Mucosa of rectum (tissue), 2 donors: ENCODE measurements around the gene VPS13A.
"Not testable (repeated sequence)": the region's sequence is repeated elsewhere in the genome, so short reads cannot be mapped to it uniquely, and the experiment has no call there.

Source experiments
- H3K27ac ChIP-seq, 2 donors: one replicate each; pipeline ENCODE4 v1.7.0; 2013; ENCODE audit warnings: inconsistent platforms in 2 of 2, low read depth in 2 of 2, low read length in 2 of 2
- H3K27me3 ChIP-seq, 2 donors: one replicate each; pipeline ENCODE4 v1.7.0; 2013; ENCODE audit warnings: low read length in 2 of 2; ENCODE audit not compliant: control insufficient read depth in 2 of 2, insufficient read depth in 2 of 2
- H3K36me3 ChIP-seq, 2 donors: one replicate each; pipeline ENCODE4 v1.7.0; 2013; ENCODE audit warnings: low read length in 2 of 2; ENCODE audit not compliant: control insufficient read depth in 2 of 2, insufficient read depth in 2 of 2
- H3K4me1 ChIP-seq, 2 donors: one replicate each; pipeline ENCODE4 v1.7.0; 2013; ENCODE audit warnings: low read length in 2 of 2, mild to moderate bottlenecking in 1 of 2; ENCODE audit not compliant: control insufficient read depth in 2 of 2, insufficient read depth in 2 of 2
- H3K4me3 ChIP-seq, 2 donors: one replicate each; pipeline ENCODE4 v1.7.0; 2013; ENCODE audit warnings: low read length in 2 of 2
- H3K9ac ChIP-seq, 2 donors: one replicate each; pipeline ENCODE4 v1.7.0; 2013; ENCODE audit warnings: low read length in 2 of 2, low read depth in 1 of 2, mild to moderate bottlenecking in 1 of 2
- H3K9me3 ChIP-seq, 2 donors: one replicate each; pipeline ENCODE4 v1.7.0; 2013; ENCODE audit warnings: low read length in 2 of 2; ENCODE audit not compliant: control insufficient read depth in 2 of 2
- donor health status: healthy.
- donor health status: Normal muscosa, but diverticular disease.

Gene VPS13A

DNA sequence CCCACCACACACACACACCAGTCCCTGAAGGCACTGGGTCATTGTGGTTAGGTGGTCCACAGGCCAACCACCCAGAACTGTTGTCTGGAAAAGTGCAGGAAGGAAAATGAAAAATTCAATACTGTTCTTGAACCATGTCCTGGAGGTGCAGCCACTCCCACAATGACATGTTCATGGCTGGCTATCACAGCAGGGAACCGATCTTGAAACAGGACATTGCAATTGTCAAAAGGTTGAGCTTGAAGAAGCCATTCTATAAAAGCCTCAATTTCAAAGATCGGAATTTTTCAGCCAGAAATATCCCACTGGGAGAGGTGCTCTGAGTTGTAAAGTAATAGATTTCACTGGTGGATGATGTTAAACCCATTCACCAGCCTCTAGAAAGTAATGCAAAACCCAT, 252.6 kb downstream of the VPS13A start:
- H3K9me3 ChIP-seq: no peaks in the 10 kb centered on the region
- no peak overlapping the region for H3K27ac ChIP-seq
- no peak overlapping the region for H3K4me3 ChIP-seq
- no peaks in the 10 kb centered on the region for H3K27me3 ChIP-seq
- peaks cover 3 to 4% of the 10 kb centered on the region in 2 donors for H3K36me3 ChIP-seq
- no peaks in the 10 kb centered on the region for H3K4me1 ChIP-seq
- H3K9ac ChIP-seq: no peak overlapping the region

DNA sequence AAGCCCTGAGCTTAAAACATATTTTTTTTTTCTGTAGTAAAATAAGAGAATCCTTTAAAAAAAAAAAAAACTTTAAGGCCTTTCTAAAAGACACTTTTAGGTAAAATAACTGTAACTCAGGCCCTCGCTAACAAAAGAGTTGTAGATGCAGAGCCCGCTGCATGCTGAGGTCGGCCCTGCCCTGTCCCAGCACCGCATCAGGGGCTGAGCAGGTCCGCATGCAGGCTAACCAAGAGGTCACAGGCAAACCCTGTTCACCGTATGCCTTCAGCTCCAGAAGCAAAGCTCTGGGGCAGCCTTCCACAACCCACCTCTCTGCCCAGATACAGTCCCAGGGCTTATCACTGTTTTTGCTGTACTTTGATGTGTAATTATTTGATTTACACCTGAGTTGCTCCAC, 254.7 kb downstream of the VPS13A start:
- Histone ChIP-seq H3K36me3 (peaks cover 0 to 4% of the 10 kb centered on the region in 2 donors), H3K27ac (no peak overlapping the region), H3K4me3 (no peak overlapping the region)

GRCh38 chr9:77433675-77434445, 256.5 kb downstream of the VPS13A start:
- Histone ChIP-seq H3K36me3 (peaks cover 0 to 4% of the 10 kb centered on the region in 2 donors), H3K27ac (no peak overlapping the region), H3K9ac (no peak overlapping the region), H3K27me3 (no peaks in the 10 kb centered on the region), H3K4me3 (no peak overlapping the region), H3K4me1 (no peaks in the 10 kb centered on the region), H3K9me3 (no peaks in the 10 kb centered on the region)

More for the DNA sequence above, 254.7 kb downstream of the VPS13A start:
- no peak overlapping the region for H3K9ac ChIP-seq
- H3K9me3 ChIP-seq: no peaks in the 10 kb centered on the region
- H3K27me3 ChIP-seq: no peaks in the 10 kb centered on the region
- no peaks in the 10 kb centered on the region for H3K4me1 ChIP-seq

GRCh38 chr9:77435277-77435676, 257.9 kb downstream of the VPS13A start:
- Histone ChIP-seq H3K27me3 (no peaks in the 10 kb centered on the region), H3K9me3 (no peaks in the 10 kb centered on the region), H3K4me1 (no peaks in the 10 kb centered on the region), H3K4me3 (no peak overlapping the region), H3K9ac (no peak overlapping the region), H3K36me3 (peaks cover 0 to 4% of the 10 kb centered on the region in 2 donors), H3K27ac (no peak overlapping the region)

- Histone ChIP-seq H3K9ac (no peak overlapping the region), H3K27me3 (no peaks in the 10 kb centered on the region), H3K9me3 (no peaks in the 10 kb centered on the region), H3K4me1 (no peaks in the 10 kb centered on the region), H3K36me3 (peaks cover 0 to 4% of the 10 kb centered on the region in 2 donors), H3K4me3 (no peak overlapping the region), H3K27ac (no peak overlapping the region)
These were observed 258.4 kb downstream of the VPS13A start for GRCh38 chr9:77435688-77436087.

DNA sequence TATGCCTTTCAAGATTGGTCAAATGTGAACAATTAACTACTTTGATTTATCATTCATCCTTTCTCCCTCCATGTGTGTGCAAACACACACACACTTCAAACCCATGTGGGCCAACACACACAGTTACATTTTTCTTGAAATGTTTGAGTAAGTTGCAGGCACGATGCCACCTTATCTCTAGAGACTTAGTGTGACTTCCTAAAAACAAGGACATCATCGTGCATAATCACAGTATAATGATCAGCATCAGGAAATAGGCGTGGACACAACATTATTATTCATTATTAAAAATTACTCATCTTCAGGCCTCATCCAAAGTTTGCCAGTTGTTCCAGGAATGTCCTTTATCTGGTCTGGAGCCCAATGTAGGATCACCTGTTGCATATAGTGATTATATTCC, 261.3 kb downstream of the VPS13A start:
- Histone ChIP-seq H3K4me1 (no peaks in the 10 kb centered on the region), H3K27ac (no peak overlapping the region), H3K4me3 (no peak overlapping the region), H3K36me3 (no peaks in the 10 kb centered on the region), H3K9me3 (no peaks in the 10 kb centered on the region), H3K9ac (no peak overlapping the region), H3K27me3 (no peaks in the 10 kb centered on the region)

GRCh38 chr9:77440057-77440456, 262.7 kb downstream of the VPS13A start:
- Histone ChIP-seq H3K4me1 (no peaks in the 10 kb centered on the region), H3K4me3 (no peak overlapping the region), H3K9me3 (no peaks in the 10 kb centered on the region), H3K27me3 (no peaks in the 10 kb centered on the region), H3K9ac (no peak overlapping the region), H3K36me3 (no peaks in the 10 kb centered on the region), H3K27ac (no peak overlapping the region)

- H3K4me3 ChIP-seq: not testable (repeated sequence)
These were observed 263.8 kb downstream of the VPS13A start for GRCh38 chr9:77441124-77441523.

GRCh38 chr9:77442436-77442835, 265.1 kb downstream of the VPS13A start:
- Histone ChIP-seq H3K27ac (no peak overlapping the region), H3K4me3 (no peak overlapping the region), H3K27me3 (no peaks in the 10 kb centered on the region), H3K9me3 (peaks cover 0 to 2% of the 10 kb centered on the region in 2 donors), H3K9ac (no peak overlapping the region), H3K36me3 (no peaks in the 10 kb centered on the region), H3K4me1 (no peaks in the 10 kb centered on the region)

More at GRCh38 chr9:77441124-77441523, 263.8 kb downstream of the VPS13A start:
- not testable (repeated sequence) for H3K27me3 ChIP-seq, H3K9me3 ChIP-seq, H3K27ac ChIP-seq, H3K4me1 ChIP-seq, H3K9ac ChIP-seq, H3K36me3 ChIP-seq

DNA sequence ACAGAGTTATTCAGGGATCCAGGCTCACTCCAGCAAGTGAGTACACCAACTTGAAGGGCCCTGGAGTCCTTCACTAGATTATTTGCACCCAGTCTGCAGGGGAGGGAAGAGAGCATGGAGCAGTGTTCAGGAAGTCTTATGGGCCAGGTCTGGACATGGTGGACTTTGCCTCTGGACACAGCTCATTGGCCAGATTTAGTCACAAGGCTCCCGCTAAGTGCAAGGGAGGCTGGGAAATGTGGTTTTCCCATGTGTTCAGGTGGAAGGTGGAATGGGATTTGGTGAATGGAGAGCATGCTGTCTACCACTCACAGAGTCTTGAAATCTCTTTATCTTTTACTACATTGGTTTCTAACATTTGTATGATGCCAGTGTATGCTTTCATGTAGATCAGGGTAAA, 270.3 kb downstream of the VPS13A start:
- no peak overlapping the region for H3K4me3 ChIP-seq
- no peak overlapping the region for H3K9ac ChIP-seq
- no peaks in the 10 kb centered on the region for H3K4me1 ChIP-seq
- H3K27me3 ChIP-seq: no peaks in the 10 kb centered on the region
- no peak overlapping the region for H3K27ac ChIP-seq
- no peaks in the 10 kb centered on the region for H3K36me3 ChIP-seq
- peaks cover 0 to 3% of the 10 kb centered on the region in 2 donors for H3K9me3 ChIP-seq
